ENCODE results near the gene SPATA2. TPM values are rescaled to one million over a fixed set of nuclear protein-coding genes. Genes with fewer than 3 reads are reported as not detected.

The SPATA2 gene
- total and polyA plus RNA-seq, 2 of the 8 experiments (the other 6 are each of a cell fraction or from before 2014, with no cell fraction given), result 11.0 to 13.0 TPM

- H3K18ac ChIP-seq (ENCODE audit: extremely low read depth, low read length), result no peak overlapping the region
- H2AFZ ChIP-seq (ENCODE audit: low read length), result 0 out of 2 replicates have a peak overlapping the region, but pooled peaks have one; percentile 42
- no peaks in the 10 kb centered on the region for H3K36me3 ChIP-seq (ENCODE audit: control insufficient read depth in 2 of 4, insufficient read depth in 4 of 4, low read length in 3 of 4)
- 30% methylated on average over 15 of the region's 15 CpGs; no CpG with 5 or more reads in 1 of the 2 experiments for WGBS, 2 experiments (ENCODE audit: extremely low coverage in 1 of 2, insufficient coverage in 1 of 2, insufficient read length in 1 of 2, insufficient replicate concordance in 2 of 2, low coverage in 1 of 2, low lambda C conversion rate in 2 of 2, missing lambda C conversion rate in 1 of 2)
- no peaks in the 10 kb centered on the region for H3K9me3 ChIP-seq (ENCODE audit: insufficient read depth in 2 of 2, low read depth in 1 of 2, low read length in 1 of 2)
- ChIA-PET POLR2A (ENCODE audit: partially characterized antibody) (interaction anchor here (0.7 kb wide), 1 partner anchor 637 kb away, joined by 3 read pairs; no protein-coding TSS in a partner anchor), CTCF (ENCODE audit: partially characterized antibody) (interaction anchor here (0.6 to 2.3 kb wide), 6 partner anchors 9 to 48 kb away, joined by 3 to 8 read pairs (median 3); no protein-coding TSS in a partner anchor)
- no peak overlapping the region for H3K56ac ChIP-seq (replicated peaks; ENCODE audit: insufficient read length, low read depth, low read length)
- no peaks in the 10 kb centered on the region for H3K4me1 ChIP-seq (replicated peaks in 1 of 4; ENCODE audit: control insufficient read depth in 3 of 4, insufficient read depth in 4 of 4, low read length in 3 of 4)
- peak; percentile 47 to 86 for DNase-seq (ENCODE audit: low read depth in 1 of 2, low spot score in 2 of 2)
- no peak overlapping the region for H3K4me2 ChIP-seq (ENCODE audit: insufficient read depth in 1 of 2, low read depth in 2 of 2, low read length in 2 of 2)
- H3K4me3 ChIP-seq (ENCODE audit: extremely low read depth in 1 of 4, insufficient read depth in 2 of 4, low read depth in 3 of 4, low read length in 4 of 4), result no peak overlapping the region
- no peaks in the 10 kb centered on the region for H3K27me3 ChIP-seq (replicated peaks in 1 of 4; ENCODE audit: control insufficient read depth in 3 of 4, extremely low read depth in 1 of 4, insufficient read depth in 3 of 4, low read length in 3 of 4)
- no peak overlapping the region for H4K91ac ChIP-seq (replicated peaks; ENCODE audit: insufficient read length, low read length)
- H3K14ac ChIP-seq (ENCODE audit: insufficient read length), result no peak overlapping the region
- no peaks in the 10 kb centered on the region for H4K20me1 ChIP-seq (replicated peaks in 1 of 2; ENCODE audit: control insufficient read depth in 1 of 2, insufficient read depth in 2 of 2, low read length in 2 of 2)
- H3K79me2 ChIP-seq (ENCODE audit: control insufficient read depth in 1 of 2, insufficient read depth in 2 of 2, low read length in 2 of 2), result no peaks in the 10 kb centered on the region
- no peak overlapping the region for H2BK120ac ChIP-seq (replicated peaks; ENCODE audit: low read depth, low read length)
- H2BK12ac ChIP-seq (ENCODE audit: low read depth, low read length), result no peak overlapping the region
- no peak overlapping the region for H4K8ac ChIP-seq (ENCODE audit: extremely low read depth, insufficient read depth, low read length)
- no peak overlapping the region for H4K5ac ChIP-seq (ENCODE audit: insufficient read length, low read depth, low read length)
- no peak overlapping the region for H2AK5ac ChIP-seq (ENCODE audit: low read depth, low read length)
- no peak for FAIRE-seq
- no peaks in the 10 kb centered on the region for H3K23me2 ChIP-seq (ENCODE audit: low read depth, low read length)
- H3K79me1 ChIP-seq (ENCODE audit: low read depth, low read length), result no peaks in the 10 kb centered on the region
- H2BK15ac ChIP-seq (ENCODE audit: low read length), result no peak overlapping the region
- H2BK20ac ChIP-seq (ENCODE audit: low read length), result no peak overlapping the region
- no peak overlapping the region for H2BK5ac ChIP-seq (ENCODE audit: low read depth, low read length)
- H3K4ac ChIP-seq (replicated peaks; ENCODE audit: insufficient read length, low read depth, low read length), result no peak overlapping the region
- H3K23ac ChIP-seq (ENCODE audit: insufficient read length), result no peak overlapping the region
- H3K9ac ChIP-seq (replicated peaks in 1 of 4; ENCODE audit: extremely low read depth in 1 of 4, low read depth in 3 of 4, low read length in 3 of 4), result no peak overlapping the region
- no peak overlapping the region for H3K27ac ChIP-seq (ENCODE audit: low read depth, low read length)
- TF ChIP-seq SRF (IDR thresholded peaks at IDR 0.05; ENCODE audit: low read depth, low read length) (no peak), JUND (IDR thresholded peaks at IDR 0.05; ENCODE audit: low read length) (no peak), RAD21 (IDR thresholded peaks at IDR 0.05 in 1 of 2, conservative IDR thresholded peaks at IDR 0.05 in 1 of 2; ENCODE audit: low read depth in 2 of 2, low read length in 2 of 2) (peak; percentile 51 to 70), CEBPB (IDR thresholded peaks at IDR 0.05; ENCODE audit: low read depth, low read length) (peak; percentile 77), CTCF (IDR thresholded peaks at IDR 0.05; ENCODE audit: control extremely low read depth in 1 of 3, insufficient read depth in 1 of 3, low read depth in 1 of 3, low read length in 3 of 3) (peak; percentile 79 to 82 (median 81)), TAF1 (IDR thresholded peaks at IDR 0.05; ENCODE audit: low read depth, low read length) (peak; percentile 38; the same call in 1 of the 2 replicates), ASH2L (IDR thresholded peaks at IDR 0.05; ENCODE audit: low read length) (peak; percentile 23), SP1 (IDR thresholded peaks at IDR 0.05; ENCODE audit: low read depth, low read length) (peak; percentile 65; the same call in 1 of the 2 replicates)
Measured at GRCh38 chr20:49928411-49929141, 13.2 kb upstream of the SPATA2 start.

All from H1 (cell line).